HG03095 (cell line): ENCODE results near the gene TTLL11.
"Not testable (repeated sequence)": the region's sequence is repeated elsewhere in the genome, so short reads cannot be mapped to it uniquely, and the experiment has no call there.

Experiments used
- ATAC-seq: cut with Tn5 transposase; IDR thresholded peaks from one replicate; pipeline ENCODE4 v1.9.1; 2021; ENCODE audit warnings: moderate library complexity; ENCODE audit not compliant: unreplicated experiment

Gene TTLL11

GRCh38 chr9:122011818-122012498 lies 81.2 kb downstream of the TTLL11 start:
- ATAC-seq, result no peak

GRCh38 chr9:122008559-122008958 lies 84.5 kb downstream of the TTLL11 start:
- no peak for ATAC-seq

- ATAC-seq, result no peak
Measured at GRCh38 chr9:122007837-122008236, 85.3 kb downstream of the TTLL11 start.

GRCh38 chr9:122005597-122005996 lies 87.5 kb downstream of the TTLL11 start:
- ATAC-seq, result no peak

- no peak for ATAC-seq
Measured at GRCh38 chr9:122004589-122004988, 88.5 kb downstream of the TTLL11 start.

GRCh38 chr9:122001491-122002201 lies 91.5 kb downstream of the TTLL11 start:
- ATAC-seq, result no peak

GRCh38 chr9:122000526-122000925 lies 92.6 kb downstream of the TTLL11 start:
- not testable (repeated sequence) for ATAC-seq

- ATAC-seq, result no peak
Measured at GRCh38 chr9:121999556-121999955, 93.6 kb downstream of the TTLL11 start.

- no peak for ATAC-seq
Measured at GRCh38 chr9:121998513-121999049, 94.5 kb downstream of the TTLL11 start.

- no peak for ATAC-seq
Measured at GRCh38 chr9:121997791-121998190, 95.3 kb downstream of the TTLL11 start.

- no peak for ATAC-seq
Measured at GRCh38 chr9:121996783-121997182, 96.3 kb downstream of the TTLL11 start.

- no peak for ATAC-seq
Measured at GRCh38 chr9:121995997-121996396, 97.1 kb downstream of the TTLL11 start.

GRCh38 chr9:121992571-121993212 lies 100.4 kb downstream of the TTLL11 start:
- ATAC-seq, result no peak

- no peak for ATAC-seq
Measured at GRCh38 chr9:121991307-121991661, 101.8 kb downstream of the TTLL11 start.

GRCh38 chr9:121990600-121991306 lies 102.4 kb downstream of the TTLL11 start:
- ATAC-seq, result no peak

GRCh38 chr9:121989010-121989409 lies 104.1 kb downstream of the TTLL11 start:
- no peak for ATAC-seq

- ATAC-seq, result no peak
Measured at GRCh38 chr9:121987314-121987713, 105.8 kb downstream of the TTLL11 start.

GRCh38 chr9:121985792-121986494 lies 107.2 kb downstream of the TTLL11 start:
- no peak for ATAC-seq

- no peak for ATAC-seq
Measured at GRCh38 chr9:121984726-121985402, 108.2 kb downstream of the TTLL11 start.

GRCh38 chr9:121983736-121984135 lies 109.4 kb downstream of the TTLL11 start:
- ATAC-seq, result no peak
